Smooth muscle cell of the brain vasculature (primary cell): ENCODE results near the gene KCTD7.
"Not testable (repeated sequence)": the region's sequence is repeated elsewhere in the genome, so short reads cannot be mapped to it uniquely, and the experiment has no call there.

Source experiments
- DNase-seq: peaks from one replicate; pipeline ENCODE4 v3.0.0-alpha.2; 2012; ENCODE audit warnings: low read depth, low spot score

The KCTD7 gene

DNA sequence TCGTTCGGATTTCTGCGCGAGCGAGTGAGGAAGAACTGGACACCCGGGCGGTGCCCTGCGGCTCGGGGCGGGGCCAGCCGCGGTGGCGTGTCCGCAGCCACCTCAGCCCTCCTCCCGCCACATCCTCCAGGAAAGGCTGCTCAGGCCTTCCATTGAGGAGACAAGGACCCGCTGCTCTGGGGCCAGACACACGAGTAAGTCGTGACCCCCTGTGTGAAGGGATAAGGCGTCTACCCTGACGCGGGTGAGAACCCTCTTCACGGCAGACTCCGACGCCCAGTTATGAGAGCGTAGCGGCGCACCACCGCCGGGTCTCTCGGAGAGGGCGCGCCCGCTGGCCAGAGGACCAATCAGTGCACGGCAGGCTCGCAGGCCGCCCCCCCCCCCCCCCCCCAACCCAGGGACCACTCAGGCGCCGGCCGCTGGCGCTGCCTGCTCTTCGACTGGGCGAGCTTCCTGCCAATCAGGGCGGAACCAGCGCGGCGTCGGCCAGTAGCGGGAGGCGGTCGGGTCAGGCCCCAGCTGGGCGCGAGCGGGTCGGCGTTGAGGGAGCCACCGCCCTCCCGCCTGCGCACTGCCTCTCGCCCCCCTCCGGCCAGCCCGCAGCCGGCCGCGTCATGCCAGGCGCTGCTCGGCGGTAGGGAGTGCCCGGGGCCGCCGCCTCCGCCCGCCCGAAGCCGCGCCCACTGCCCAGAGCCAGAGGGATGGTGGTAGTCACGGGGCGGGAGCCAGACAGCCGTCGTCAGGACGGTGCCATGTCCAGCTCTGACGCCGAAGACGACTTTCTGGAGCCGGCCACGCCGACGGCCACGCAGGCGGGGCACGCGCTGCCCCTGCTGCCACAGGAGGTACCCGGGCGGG, at the start of gene KCTD7:
TSS of gene KCTD7 (plus strand) at position 521 of the 861 bp plus-strand sequence. CDS start at position 705, 184 bp downstream.
- peak; percentile 94 for DNase-seq

DNA sequence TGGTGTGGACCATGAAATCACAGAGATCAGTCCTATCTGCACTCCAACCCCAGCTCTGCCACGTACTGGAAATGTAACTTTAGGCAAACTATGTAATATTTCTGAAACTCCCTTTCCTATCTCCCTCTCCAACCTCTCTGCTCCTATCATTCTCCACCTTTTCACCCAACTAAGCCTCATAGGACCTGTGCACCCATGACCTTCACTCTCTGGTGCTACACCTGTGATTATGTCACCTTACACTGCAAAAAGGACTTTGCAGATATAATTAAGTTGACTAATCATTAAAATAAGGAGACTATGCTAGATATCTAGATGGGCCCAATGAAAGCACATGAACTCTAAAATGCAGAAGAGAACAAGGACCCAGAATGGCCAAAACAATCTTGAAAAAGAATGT, 48.3 kb upstream of the KCTD7 start:
- not testable (repeated sequence) for DNase-seq

DNA sequence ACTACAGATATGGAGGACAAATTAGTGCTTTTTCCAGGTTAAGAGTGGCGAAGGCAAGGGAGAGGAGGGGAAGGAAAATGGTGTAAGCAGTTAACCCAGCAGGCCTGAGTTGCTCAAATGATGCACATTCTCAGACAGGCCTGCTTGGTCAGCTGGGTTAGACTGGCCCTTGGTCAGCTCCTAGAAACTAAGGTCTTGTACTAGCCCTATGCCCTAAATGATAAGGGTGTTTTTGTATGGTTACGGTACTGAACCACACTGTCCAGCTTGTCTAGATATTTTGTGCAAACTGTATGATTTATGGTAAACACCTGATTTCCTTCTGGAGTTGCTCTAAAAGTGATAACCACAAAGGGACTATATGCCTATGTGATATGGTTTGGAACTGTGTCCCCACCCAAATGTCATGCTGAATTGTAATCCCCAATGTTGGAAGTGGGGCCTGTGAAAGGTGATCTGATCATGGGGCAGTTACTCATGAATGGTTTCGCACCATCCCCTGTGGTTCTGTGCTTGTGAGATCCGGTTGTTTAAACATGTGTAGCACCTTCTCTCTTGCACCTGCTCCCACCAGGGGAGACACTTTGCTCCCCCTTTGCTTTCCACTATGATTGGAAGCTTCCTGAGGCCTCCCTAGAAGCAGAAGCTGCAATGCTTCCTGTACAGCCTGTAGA, 45.7 kb upstream of the KCTD7 start:
- not testable (repeated sequence) for DNase-seq

DNA sequence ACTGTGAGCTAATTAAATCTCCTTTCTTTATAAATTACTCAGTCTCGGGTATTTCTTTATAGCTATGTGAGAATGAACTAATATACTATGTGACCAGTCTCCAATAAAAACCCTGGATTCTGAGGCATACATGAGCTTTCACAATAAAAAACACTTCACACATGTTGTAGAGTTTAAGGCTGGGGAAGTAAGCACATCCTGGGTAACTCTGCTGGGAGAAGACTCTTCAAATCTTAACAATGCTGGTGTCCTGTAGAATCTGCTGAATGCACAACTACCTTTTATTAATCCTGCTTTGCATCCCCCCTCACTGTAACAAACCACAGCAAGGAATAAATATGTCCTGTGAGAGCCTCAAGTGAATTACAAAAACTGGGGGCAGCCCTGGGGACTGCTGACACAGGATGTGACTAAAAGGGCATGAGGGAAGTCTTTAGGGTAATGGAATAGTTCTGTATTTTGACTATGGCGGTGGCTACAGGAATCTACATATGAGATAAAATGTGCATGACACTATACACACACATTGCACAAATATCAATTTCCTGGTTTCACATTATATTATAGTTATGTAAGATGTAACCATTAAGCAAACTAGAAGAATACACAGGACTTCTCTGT, 45.1 kb upstream of the KCTD7 start:
- no peak for DNase-seq

DNA sequence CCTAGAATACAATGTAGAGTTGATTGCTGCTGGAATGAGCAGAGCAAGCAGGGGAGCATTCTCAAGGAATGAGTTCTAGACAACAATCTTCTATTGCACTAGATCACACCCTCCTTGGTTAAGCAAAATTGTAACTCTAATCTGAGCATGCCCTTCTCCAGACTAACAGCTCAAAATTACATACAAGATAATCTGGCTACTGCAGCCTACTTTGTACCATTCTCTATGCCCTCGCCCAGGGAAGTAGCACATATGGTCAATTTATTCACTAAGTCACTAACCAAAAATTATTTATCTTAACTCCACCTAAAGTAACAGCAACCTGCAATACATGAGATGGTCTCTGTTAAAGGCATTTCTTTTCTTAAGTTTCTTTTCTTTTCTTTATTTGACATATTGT, 42.5 kb upstream of the KCTD7 start:
- DNase-seq = no peak

DNA sequence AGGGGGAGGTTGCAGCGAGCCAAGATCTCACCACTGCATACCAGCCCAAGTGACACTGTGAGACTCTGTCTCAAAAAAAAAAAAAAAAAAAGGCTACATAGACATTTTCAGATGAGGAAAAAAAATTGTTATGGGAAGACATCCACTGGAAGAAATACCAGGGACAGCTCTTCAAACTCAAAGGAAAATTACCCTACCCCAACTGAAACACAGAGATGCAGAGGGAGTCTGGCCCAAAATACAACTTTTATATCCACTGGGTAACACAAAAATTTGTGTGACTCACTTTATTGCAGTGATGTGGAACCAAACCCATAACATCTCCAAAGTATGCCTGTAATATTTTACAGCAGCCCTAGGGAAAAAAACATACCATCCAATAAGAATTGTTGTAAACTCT, 40.5 kb upstream of the KCTD7 start:
- not testable (repeated sequence) for DNase-seq

DNA sequence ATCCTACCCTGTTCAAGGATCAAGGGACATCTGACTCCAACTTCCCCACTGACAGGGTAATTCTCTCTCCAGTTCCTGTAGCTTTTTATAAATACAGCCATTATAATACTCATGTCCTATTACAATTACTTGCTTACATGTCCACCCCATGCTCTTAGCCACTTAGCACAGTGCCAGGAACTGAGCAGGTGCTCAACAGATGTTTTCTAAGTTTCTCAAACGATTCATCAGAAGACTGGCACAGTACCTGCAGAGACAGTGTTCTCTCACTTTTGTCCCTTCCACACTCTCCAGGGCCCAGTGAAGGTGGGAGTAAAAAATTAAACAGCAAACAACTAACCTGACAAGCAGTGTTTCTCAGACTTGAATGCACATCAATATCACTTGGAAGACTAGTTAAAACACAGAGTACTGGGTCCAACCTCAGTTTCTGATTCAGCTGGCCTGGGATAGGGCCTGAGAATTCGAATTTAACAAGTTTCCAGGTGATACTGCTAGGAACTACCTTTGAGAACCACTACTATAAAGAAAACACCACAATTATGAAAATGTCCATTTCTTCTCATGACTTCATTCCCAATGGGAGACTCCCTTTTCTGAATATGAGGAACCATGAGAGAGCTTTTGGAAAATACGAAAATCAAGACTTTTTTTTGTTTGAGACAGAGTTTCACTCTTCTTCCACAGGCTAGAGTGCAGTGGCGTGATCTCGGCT, 39.7 kb upstream of the KCTD7 start:
- not testable (repeated sequence) for DNase-seq

DNA sequence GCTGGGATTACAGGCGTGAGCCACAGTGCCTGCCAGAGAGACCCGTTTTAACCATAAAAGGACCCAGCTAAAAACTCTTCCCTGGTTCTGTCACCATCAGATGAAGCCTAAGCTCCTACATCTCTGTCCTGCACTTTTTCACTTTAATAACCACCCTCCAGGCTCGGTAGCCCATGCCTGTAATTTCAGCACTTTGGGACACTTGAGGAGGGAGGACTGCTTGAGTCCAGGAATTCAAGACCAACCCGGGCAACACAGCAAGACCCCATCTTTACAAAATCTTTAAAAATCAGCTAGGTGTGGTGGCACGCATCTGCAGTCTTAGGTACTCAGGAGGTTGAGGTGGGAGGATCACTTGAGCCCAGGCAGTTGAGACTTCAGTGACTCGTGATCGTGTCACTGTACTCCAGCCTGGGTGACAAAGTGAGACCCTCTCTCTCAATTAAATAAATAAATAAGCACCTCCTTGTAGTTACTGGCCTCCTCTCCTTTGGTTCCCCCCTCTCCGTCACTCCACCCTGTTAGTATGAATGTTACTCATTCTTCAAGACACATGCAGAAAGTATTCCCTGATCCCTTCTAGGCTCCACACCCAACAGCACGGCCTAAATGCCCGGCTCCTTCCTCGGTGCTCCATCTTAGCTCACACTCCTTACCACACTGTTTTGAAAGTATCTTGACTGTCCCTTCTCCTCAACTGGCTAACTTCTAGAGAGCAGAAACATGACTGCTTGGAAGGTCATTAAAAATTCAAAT, 38.2 kb upstream of the KCTD7 start:
- DNase-seq = not testable (repeated sequence)

DNA sequence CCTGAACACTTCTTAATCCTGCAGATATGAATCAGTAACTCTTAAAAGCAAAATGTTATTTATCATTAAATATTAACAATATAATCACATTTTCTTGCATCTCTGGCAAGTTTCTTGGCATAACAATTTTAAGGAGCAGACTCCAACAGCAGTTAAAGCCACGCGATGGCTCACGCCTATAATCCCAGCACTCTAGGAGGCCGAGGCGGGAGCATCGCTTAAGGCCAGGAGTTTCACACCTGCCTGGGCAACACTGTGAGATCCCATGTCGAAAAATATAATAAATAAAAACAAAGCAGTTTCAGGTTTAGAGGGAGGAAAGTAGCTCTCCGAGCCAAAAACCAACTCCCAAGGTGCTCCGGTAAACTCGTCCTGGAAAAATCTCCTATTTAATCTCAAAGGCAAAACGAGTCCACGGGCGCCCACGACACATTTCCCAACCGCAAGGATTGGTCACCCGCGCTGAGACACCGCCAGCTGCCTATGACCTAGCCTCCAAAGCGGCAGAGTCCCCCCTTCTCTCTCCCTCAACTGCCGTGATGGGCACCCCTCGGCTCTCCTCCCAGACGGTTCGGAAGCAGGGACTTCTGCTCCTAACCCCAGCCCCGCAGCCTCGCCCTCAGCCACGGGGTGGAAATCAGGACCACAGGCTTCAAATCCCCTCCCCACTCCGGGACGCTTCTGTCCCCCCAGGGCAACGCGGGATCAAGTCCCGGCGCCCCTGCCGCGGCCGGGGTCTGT, 37.5 kb upstream of the KCTD7 start:
- DNase-seq = not testable (repeated sequence)

DNA sequence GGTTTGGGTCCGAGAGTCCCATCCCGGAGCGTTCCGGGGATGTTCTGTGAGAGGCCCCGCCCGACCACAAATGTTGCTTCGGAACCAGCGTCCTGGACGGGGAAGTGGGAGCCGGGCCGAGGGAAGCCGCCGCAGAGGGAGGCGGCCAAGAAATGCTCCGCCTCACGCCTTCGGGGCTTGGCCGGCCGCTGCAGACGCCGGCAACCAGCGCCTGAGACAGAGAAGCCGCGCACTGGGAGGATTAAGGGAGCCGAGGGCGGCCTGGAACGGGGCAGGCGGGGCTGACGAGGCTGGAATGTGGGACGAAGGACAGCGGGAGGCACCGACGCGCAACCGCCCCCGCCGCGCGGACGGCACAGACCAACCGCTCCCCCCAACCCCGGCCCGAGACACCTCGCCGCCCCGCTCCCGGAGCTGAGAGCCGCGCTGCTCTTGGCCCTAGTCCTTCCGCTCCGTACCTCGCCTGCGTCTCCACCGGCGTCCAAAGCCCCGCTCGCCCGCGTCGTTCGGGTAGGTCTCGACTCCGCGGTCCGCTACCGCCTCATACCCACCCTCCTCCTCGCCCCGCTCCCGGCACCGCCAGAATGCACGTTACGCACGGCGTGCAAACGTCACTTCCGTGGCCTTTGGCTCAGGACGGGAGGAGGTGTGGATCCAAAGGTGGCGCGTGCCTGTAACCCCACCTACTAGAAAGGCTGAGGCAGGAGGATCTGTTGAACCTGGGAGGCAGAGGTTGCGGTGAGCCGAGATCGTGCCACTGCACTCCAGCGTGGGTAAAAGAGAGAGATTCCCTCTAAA, 36.7 kb upstream of the KCTD7 start:
- peak; percentile 65 for DNase-seq

DNA sequence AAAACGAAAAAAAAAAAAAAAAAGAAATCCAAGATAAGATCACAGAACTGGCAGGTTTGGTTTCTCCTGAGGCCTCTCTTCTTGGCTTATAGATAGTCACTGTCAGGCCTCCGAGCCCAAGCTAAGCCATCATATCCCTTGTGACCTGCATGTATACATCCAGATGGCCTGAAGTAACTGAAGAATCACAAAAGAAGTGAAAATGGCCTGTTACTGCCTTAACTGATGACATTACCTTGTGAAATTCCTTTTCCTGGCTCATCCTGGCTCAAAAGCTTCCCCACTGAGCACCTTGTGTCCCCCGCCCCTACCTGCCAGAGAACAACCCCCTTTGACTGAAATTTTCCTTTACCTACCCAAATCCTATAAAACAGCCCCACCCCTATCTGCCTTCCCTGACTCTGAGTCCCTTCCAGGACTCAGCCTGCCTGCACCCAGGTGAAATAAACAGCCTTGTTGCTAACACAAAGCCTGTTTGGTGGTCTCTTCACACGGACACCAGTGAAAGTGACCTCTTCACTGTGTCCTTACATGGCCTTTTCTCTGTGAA, 36.0 kb upstream of the KCTD7 start:
- not testable (repeated sequence) for DNase-seq

DNA sequence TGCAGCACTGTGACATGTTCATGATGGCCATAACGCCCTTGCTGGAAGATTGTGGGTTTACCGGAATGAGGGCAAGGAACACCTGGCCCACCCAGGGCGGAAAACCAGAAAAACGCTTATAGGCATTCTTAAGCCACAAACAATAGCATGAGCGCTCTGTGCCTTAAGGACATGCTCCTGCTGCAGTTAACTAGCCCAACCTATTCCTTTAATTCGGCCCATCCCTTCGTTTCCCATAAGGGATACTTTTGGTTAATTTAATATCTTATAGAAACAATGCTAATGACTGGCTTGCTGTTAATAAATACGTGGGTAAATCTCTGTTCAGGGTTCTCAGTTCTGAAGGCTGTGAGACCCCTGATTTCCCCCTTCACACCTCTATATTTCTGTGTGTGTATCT, 34.6 kb upstream of the KCTD7 start:
- not testable (repeated sequence) for DNase-seq

DNA sequence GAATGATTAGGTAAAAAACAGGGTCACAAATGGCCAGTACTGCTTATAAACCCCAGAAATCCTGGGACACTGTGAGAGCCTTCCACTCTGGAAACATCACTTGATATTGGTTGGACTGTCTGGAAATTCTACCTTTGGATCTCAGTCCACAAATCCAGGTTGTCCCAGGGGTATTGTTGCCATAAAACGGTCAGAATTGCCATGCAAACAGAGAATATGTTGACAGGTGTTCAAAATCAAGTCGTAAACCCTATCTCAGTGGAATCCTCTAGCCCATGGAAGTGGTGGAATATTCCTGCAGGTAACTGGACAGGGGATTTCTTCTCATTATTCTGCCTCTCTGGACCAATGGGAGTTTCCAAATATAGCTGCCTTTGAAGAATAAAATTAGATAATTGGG, 31.2 kb upstream of the KCTD7 start:
- no peak for DNase-seq

DNA sequence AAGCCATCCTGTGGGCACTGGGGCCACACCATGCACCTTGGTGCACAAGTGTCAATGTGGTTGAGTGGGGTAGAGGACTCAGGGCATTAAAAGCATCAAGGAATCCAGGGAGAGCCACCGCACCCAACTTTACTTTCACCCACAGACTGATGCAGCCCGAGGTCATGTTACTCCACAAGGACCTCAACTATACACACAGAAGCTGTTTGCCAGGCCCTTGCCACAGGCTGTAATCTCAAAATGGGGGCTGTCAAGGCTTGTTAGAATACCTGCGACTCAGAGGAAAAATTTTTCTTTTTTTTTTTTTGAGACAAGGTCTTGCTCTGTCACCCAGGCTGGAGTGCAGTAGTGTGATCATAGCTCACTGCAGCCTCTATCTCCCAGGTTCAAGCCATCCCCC, 26.5 kb upstream of the KCTD7 start:
- DNase-seq = no peak

DNA sequence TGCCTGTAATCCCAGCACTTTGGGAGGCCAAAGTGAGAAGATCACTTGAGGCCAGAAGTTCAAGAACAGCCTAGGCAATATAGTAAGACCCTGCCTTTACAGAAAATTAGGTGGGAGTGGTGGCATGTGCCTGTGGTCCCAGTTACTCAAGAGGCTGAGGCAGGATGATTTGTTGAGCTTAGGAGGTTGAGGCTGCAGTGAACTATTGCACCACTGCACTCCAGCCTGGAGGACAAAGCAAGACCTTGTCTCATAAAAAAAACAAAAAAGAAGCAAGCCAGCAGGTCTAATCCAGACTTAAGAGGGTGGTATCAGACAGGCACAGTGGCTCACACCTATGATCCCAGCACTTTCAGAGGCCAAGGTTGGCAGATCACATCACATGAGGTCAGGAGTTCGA, 24.5 kb upstream of the KCTD7 start:
- no peak for DNase-seq

DNA sequence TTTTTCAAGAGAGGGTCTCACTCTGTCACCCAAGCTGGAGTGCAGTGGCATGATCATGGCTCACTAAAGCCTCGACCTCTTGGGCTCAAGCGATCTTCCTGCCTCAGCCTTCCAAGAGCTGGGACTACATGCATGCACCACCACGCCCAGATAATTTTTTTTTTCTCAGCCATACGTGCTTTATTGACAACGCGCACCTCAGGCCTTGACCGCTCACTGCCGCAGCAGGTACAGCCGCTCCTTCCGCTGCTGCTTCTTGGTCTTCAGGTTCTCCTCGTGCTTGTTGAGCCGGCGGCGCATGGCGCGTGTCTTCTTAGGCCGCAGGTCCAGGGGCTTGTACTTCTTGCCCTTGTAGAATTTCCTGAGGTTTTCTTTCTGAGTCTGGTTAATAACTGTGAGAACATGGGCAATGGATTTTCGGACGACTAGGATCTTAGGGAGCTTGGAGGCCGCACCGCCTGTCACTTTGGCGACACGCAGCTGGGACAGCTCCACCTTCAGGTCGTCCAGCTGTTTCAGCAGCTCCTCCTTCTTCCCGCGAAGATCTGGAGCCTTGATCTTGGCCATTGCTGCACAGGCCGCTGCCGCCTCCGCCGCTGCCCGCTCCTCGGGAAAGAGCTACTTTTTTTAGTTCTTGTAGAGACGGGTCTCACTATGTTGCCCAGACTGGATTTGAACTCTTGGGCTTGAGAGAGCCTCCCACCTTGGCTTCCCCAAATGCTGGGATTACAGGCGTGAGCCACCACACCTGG, 22.0 kb upstream of the KCTD7 start:
- not testable (repeated sequence) for DNase-seq

DNA sequence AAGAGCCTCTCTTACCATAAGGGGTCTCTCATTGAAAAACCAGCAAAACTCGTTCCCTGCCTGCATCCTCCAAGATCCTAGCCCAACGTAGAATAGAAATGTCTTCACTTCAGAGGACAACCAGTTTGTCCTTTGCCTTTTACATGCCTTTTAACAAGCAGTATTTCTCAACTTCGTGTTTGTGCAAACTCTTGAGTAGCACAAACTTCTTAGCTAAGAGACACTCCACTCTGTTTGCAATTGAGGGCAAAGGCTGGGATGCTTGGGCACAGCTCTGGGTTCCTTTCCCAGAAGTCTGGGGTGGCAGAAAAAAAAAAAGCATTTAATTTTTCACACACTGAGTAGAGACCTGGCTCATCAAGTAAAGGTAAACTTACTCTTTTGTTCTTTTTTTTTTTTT, 19.5 kb upstream of the KCTD7 start:
- DNase-seq = no peak

DNA sequence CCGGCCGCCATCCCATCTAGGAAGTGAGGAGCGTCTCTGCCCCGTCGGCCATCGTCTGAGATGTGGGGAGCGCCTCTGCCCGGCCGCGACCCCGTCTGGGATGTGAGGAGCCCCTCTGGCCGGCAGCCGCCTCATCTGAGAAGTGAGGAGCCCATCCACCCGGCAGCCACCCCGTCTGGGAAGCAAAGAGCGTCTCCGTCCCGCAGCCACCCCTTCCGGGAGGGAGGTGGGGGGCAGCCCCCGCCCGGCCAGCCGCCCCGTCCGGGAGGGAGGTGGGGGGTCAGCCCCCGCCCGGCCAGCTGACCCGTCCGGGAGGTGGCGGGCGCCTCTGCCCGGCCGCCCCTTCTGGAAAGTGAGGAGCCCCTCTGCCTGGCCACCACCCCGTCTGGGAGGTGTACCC, 14.1 kb upstream of the KCTD7 start:
- DNase-seq = not testable (repeated sequence)

DNA sequence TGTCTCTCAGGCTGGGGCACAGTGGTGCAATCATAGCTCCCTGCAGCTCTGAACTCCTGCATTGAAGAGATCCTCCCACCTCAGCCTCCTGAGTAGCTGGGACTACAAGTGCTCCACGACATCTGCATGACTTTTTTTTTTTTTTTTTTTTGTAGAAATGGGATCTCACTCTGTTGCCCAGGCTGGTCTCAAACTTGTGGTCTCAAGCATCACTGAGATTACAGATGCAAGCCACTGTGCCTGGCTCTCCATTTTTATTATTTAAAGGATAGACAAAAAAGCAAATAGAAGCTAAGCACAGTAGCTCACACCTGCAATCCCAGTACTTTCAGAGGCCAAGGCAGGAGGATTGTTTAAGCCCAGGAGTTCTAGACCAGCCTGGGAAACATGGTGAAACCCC, 13.0 kb upstream of the KCTD7 start:
- DNase-seq = no peak
